ENCODE results near the gene XKR3.
"Not testable (repeated sequence)": the region's sequence is repeated elsewhere in the genome, so short reads cannot be mapped to it uniquely, and the experiment has no call there.

XKR3 gene

GRCh38 chr22:16789860-16790493 lies 35.2 kb downstream of the XKR3 start:
- Mint-ChIP-seq H3K9me3 (no peaks in the 10 kb centered on the region), H3K27ac (no peak overlapping the region), H3K4me3 (no peak overlapping the region), H3K27me3 (peaks cover 5% of the 10 kb centered on the region), H3K4me1 (ENCODE audit: low read depth) (no peaks in the 10 kb centered on the region), H3K36me3 (ENCODE audit: low read depth) (no peaks in the 10 kb centered on the region)
- no peak for DNase-seq

GRCh38 chr22:16783930-16784354 lies 41.3 kb downstream of the XKR3 start:
- peaks cover 8% of the 10 kb centered on the region for H3K27me3 Mint-ChIP-seq
- H3K4me1 Mint-ChIP-seq (ENCODE audit: low read depth) = no peaks in the 10 kb centered on the region
- H3K36me3 Mint-ChIP-seq (ENCODE audit: low read depth) = no peaks in the 10 kb centered on the region
- H3K9me3 Mint-ChIP-seq = no peaks in the 10 kb centered on the region
- no peak overlapping the region for H3K27ac Mint-ChIP-seq
- H3K4me3 Mint-ChIP-seq = no peak overlapping the region
- DNase-seq = no peak

GRCh38 chr22:16783453-16783852 lies 41.8 kb downstream of the XKR3 start:
- Mint-ChIP-seq H3K4me1 (ENCODE audit: low read depth) (no peaks in the 10 kb centered on the region), H3K27me3 (peaks cover 12% of the 10 kb centered on the region), H3K9me3 (no peaks in the 10 kb centered on the region), H3K36me3 (ENCODE audit: low read depth) (no peaks in the 10 kb centered on the region), H3K27ac (no peak overlapping the region), H3K4me3 (no peak overlapping the region)
- no peak for DNase-seq

GRCh38 chr22:16781764-16782329 lies 43.4 kb downstream of the XKR3 start:
- no peaks in the 10 kb centered on the region for H3K4me1 Mint-ChIP-seq (ENCODE audit: low read depth)
- H3K4me3 Mint-ChIP-seq = no peak overlapping the region
- peaks cover 17% of the 10 kb centered on the region for H3K27me3 Mint-ChIP-seq
- no peak overlapping the region for H3K27ac Mint-ChIP-seq
- no peaks in the 10 kb centered on the region for H3K36me3 Mint-ChIP-seq (ENCODE audit: low read depth)
- no peaks in the 10 kb centered on the region for H3K9me3 Mint-ChIP-seq
- no peak for DNase-seq

- no peak overlapping the region for H3K27ac Mint-ChIP-seq
- peaks cover 17% of the 10 kb centered on the region for H3K27me3 Mint-ChIP-seq
- no peaks in the 10 kb centered on the region for H3K36me3 Mint-ChIP-seq (ENCODE audit: low read depth)
- no peaks in the 10 kb centered on the region for H3K9me3 Mint-ChIP-seq
- DNase-seq = no peak
- H3K4me1 Mint-ChIP-seq (ENCODE audit: low read depth) = no peaks in the 10 kb centered on the region
- no peak overlapping the region for H3K4me3 Mint-ChIP-seq
These were observed 44.0 kb downstream of the XKR3 start for GRCh38 chr22:16781074-16781763.

- DNase-seq = no peak
- H3K27me3 Mint-ChIP-seq = peaks cover 17% of the 10 kb centered on the region
- no peaks in the 10 kb centered on the region for H3K4me1 Mint-ChIP-seq (ENCODE audit: low read depth)
- H3K9me3 Mint-ChIP-seq = peaks cover 2% of the 10 kb centered on the region
- no peak overlapping the region for H3K4me3 Mint-ChIP-seq
- H3K27ac Mint-ChIP-seq = no peak overlapping the region
- H3K36me3 Mint-ChIP-seq (ENCODE audit: low read depth) = no peaks in the 10 kb centered on the region
These were observed 47.8 kb downstream of the XKR3 start for GRCh38 chr22:16777284-16777924.

GRCh38 chr22:16776080-16776479 lies 49.1 kb downstream of the XKR3 start:
- Mint-ChIP-seq H3K4me1 (ENCODE audit: low read depth) (no peaks in the 10 kb centered on the region), H3K36me3 (ENCODE audit: low read depth) (no peaks in the 10 kb centered on the region), H3K9me3 (peaks cover 2% of the 10 kb centered on the region), H3K27ac (no peak overlapping the region), H3K27me3 (peaks cover 13% of the 10 kb centered on the region), H3K4me3 (no peak overlapping the region)
- DNase-seq = no peak

GRCh38 chr22:16774911-16775500 lies 50.2 kb downstream of the XKR3 start:
- no peaks in the 10 kb centered on the region for H3K36me3 Mint-ChIP-seq (ENCODE audit: low read depth)
- H3K4me3 Mint-ChIP-seq = no peak overlapping the region
- H3K27me3 Mint-ChIP-seq = peaks cover 13% of the 10 kb centered on the region
- no peak overlapping the region for H3K27ac Mint-ChIP-seq
- H3K9me3 Mint-ChIP-seq = peaks cover 2% of the 10 kb centered on the region
- no peak for DNase-seq
- no peaks in the 10 kb centered on the region for H3K4me1 Mint-ChIP-seq (ENCODE audit: low read depth)

- H3K4me3 Mint-ChIP-seq; DNase-seq; H3K36me3 Mint-ChIP-seq (ENCODE audit: low read depth); H3K4me1 Mint-ChIP-seq (ENCODE audit: low read depth); H3K27me3 Mint-ChIP-seq; H3K27ac Mint-ChIP-seq; H3K9me3 Mint-ChIP-seq: not testable (repeated sequence)
These were observed 53.6 kb downstream of the XKR3 start for GRCh38 chr22:16771569-16771968.

- not testable (repeated sequence) for H3K36me3 Mint-ChIP-seq (ENCODE audit: low read depth); H3K27ac Mint-ChIP-seq; DNase-seq; H3K9me3 Mint-ChIP-seq; H3K4me1 Mint-ChIP-seq (ENCODE audit: low read depth); H3K4me3 Mint-ChIP-seq
- H3K27me3 Mint-ChIP-seq = peaks cover 10% of the 10 kb centered on the region
These were observed 57.3 kb downstream of the XKR3 start for GRCh38 chr22:16767927-16768326.

- DNase-seq; H3K4me1 Mint-ChIP-seq (ENCODE audit: low read depth); H3K36me3 Mint-ChIP-seq (ENCODE audit: low read depth); H3K4me3 Mint-ChIP-seq; H3K9me3 Mint-ChIP-seq; H3K27ac Mint-ChIP-seq: not testable (repeated sequence)
- H3K27me3 Mint-ChIP-seq = peaks cover 11% of the 10 kb centered on the region
These were observed 63.0 kb downstream of the XKR3 start for GRCh38 chr22:16762224-16762623.

- not testable (repeated sequence) for H3K27ac Mint-ChIP-seq; H3K4me3 Mint-ChIP-seq; H3K36me3 Mint-ChIP-seq (ENCODE audit: low read depth); H3K27me3 Mint-ChIP-seq; H3K4me1 Mint-ChIP-seq (ENCODE audit: low read depth); DNase-seq; H3K9me3 Mint-ChIP-seq
These were observed 64.8 kb downstream of the XKR3 start for GRCh38 chr22:16760416-16760815.

- not testable (repeated sequence) for H3K36me3 Mint-ChIP-seq (ENCODE audit: low read depth); H3K4me3 Mint-ChIP-seq; H3K9me3 Mint-ChIP-seq; H3K4me1 Mint-ChIP-seq (ENCODE audit: low read depth); H3K27ac Mint-ChIP-seq; H3K27me3 Mint-ChIP-seq; DNase-seq
These were observed 75.9 kb downstream of the XKR3 start for GRCh38 chr22:16749282-16749681.

GRCh38 chr22:16748160-16748929 lies 76.9 kb downstream of the XKR3 start:
- DNase-seq; H3K36me3 Mint-ChIP-seq (ENCODE audit: low read depth); H3K4me1 Mint-ChIP-seq (ENCODE audit: low read depth); H3K27ac Mint-ChIP-seq; H3K9me3 Mint-ChIP-seq; H3K27me3 Mint-ChIP-seq; H3K4me3 Mint-ChIP-seq: not testable (repeated sequence)
